IMR-90 (cell line): ENCODE results near the gene SRPK3.

Experiments used
- BHLHE40 ChIP-seq: fragments of 150-350 bp; IDR thresholded peaks from 2 replicates; pipeline ENCODE4 v1.6.1; 2016; ENCODE audit warnings: mild to moderate bottlenecking, low read depth, low read length
- CTCF ChIP-seq: conservative IDR thresholded peaks from 2 replicates; pipeline ENCODE4 v1.5.1; 2012; ENCODE audit warnings: mild to moderate bottlenecking, low read depth, low read length, improper control_type of control experiment
- MXI1 ChIP-seq: IDR thresholded peaks from 2 replicates; pipeline ENCODE4 v1.6.1; 2012; ENCODE audit warnings: low read depth, mild to moderate bottlenecking, low read length, moderate library complexity, borderline replicate concordance
- POLR2A ChIP-seq: IDR thresholded peaks from 2 replicates; pipeline ENCODE4 v1.6.1; 2012; ENCODE audit warnings: mild to moderate bottlenecking, low read depth, low read length
- RAD21 ChIP-seq: IDR thresholded peaks from 2 replicates; pipeline ENCODE4 v1.6.1; 2012; ENCODE audit warnings: low read length, improper control_type of control experiment
- RCOR1 ChIP-seq: IDR thresholded peaks from 2 replicates; pipeline ENCODE4 v1.6.1; 2012; ENCODE audit warnings: mild to moderate bottlenecking, low read length, improper control_type of control experiment; ENCODE audit not compliant: insufficient replicate concordance
- SMC3 ChIP-seq: fragments of 150-350 bp; IDR thresholded peaks from 2 replicates; pipeline ENCODE4 v1.6.1; 2016; ENCODE audit warnings: low read depth, mild to moderate bottlenecking, antibody characterized with exemption, low read length, moderate library complexity

- TF ChIP-seq RAD21: no peak
- TF ChIP-seq CTCF: no peak
- no peak for TF ChIP-seq MXI1
- TF ChIP-seq RCOR1: no peak
- TF ChIP-seq POLR2A: no peak
- TF ChIP-seq BHLHE40: no peak
- TF ChIP-seq SMC3: no peak
These were observed 48.1 kb downstream of the SRPK3 start for GRCh38 chrX:153828723-153829548.
